H1 (cell line): ENCODE data around the gene SARNP. TPM values are rescaled to one million over a fixed set of nuclear protein-coding genes. Genes with fewer than 3 reads are reported as not detected.

Experiments
- BRCA1 ChIP-seq: IDR thresholded peaks from 2 replicates; pipeline ENCODE4 v1.6.1; 2012; ENCODE audit warnings: low read depth, low read length, improper control_type of control experiment
- CBX8 ChIP-seq: fragments of 300-800, 300-1000 bp; sonication (generic); IDR thresholded peaks from 2 replicates; pipeline ENCODE4 v1.7.1; 2016; ENCODE audit warnings: low read depth, low read length, borderline replicate concordance
- CHD7 ChIP-seq: fragments of 300-600 bp; sonication (generic); IDR thresholded peaks from 2 replicates; pipeline ENCODE4 v1.7.1; 2012; ENCODE audit warnings: low read length, moderate library complexity, mild to moderate bottlenecking, inconsistent platforms; ENCODE audit not compliant: insufficient replicate concordance
- EZH2 ChIP-seq: fragments of 200-600 bp; sonication (generic); IDR thresholded peaks from 2 replicates; pipeline ENCODE4 v1.7.1; 2012; ENCODE audit warnings: low read depth, mild to moderate bottlenecking, moderate library complexity, low read length, inconsistent platforms; ENCODE audit not compliant: severe bottlenecking
- HDAC2 ChIP-seq, 2 experiments: fragments of 300-600 bp in 1 of 2; sonication (generic) in 1 of 2; IDR thresholded peaks; 2 replicates each; pipeline ENCODE4 v1.6.1; 2011 to 2012; ENCODE audit warnings: low read depth in 2 of 2, low read length in 2 of 2, mild to moderate bottlenecking in 2 of 2, moderate library complexity in 2 of 2, borderline replicate concordance in 1 of 2, inconsistent platforms in 1 of 2
- POLR2A ChIP-seq, 2 experiments: IDR thresholded peaks; 1 replicate in 1 of 2; 2 replicates in 1 of 2; pipeline ENCODE4 v1.6.1; 2011; ENCODE audit warnings: low read depth in 2 of 2, low read length in 2 of 2, mild to moderate bottlenecking in 2 of 2; ENCODE audit errors: control extremely low read depth in 1 of 2
- SP2 ChIP-seq: IDR thresholded peaks from 2 replicates; pipeline ENCODE4 v1.6.1; 2012; ENCODE audit warnings: mild to moderate bottlenecking, low read length, inconsistent platforms
- SRF ChIP-seq: IDR thresholded peaks from 2 replicates; pipeline ENCODE4 v1.6.1; 2011; ENCODE audit warnings: mild to moderate bottlenecking, low read depth, low read length, moderate library complexity
- TAF1 ChIP-seq: IDR thresholded peaks from 2 replicates; pipeline ENCODE4 v1.6.1; 2011; ENCODE audit warnings: mild to moderate bottlenecking, low read depth, low read length
- TBP ChIP-seq: IDR thresholded peaks from 2 replicates; pipeline ENCODE4 v1.6.1; 2011; ENCODE audit warnings: low read depth, low read length, improper control_type of control experiment
- YY1 ChIP-seq: IDR thresholded peaks from 2 replicates; pipeline ENCODE4 v1.6.1; 2011; ENCODE audit warnings: low read depth, mild to moderate bottlenecking, low read length
- polyA plus RNA-seq, 7 experiments: library from polyadenylated mRNA; depleted of rRNA in 3 of 7; stranded (reverse) in 5 of 7; unstranded in 2 of 7; fragments of >200 nt in 5 of 7; fragments of 200-250 nt in 2 of 7; gene quantifications; 1 replicate in 5 of 7; 2 replicates in 1 of 7; 4 replicates in 1 of 7; pipeline versions ENCODE4 v1.2.1 to v1.2.3, GENCODE V29; 2011 to 2013; ENCODE audit warnings: missing spikeins in 2 of 7, mixed read lengths in 2 of 7
- total RNA-seq: library from RNA; stranded (reverse); fragmentation: NEBNext Ultra II Directional; extraction: Animal tissue kit (Norgen Biotek cat#: 25700); gene quantifications from 2 replicates; pipeline ENCODE4 v1.2.1, GENCODE V29; 2021

The SARNP gene
- total and polyA plus RNA-seq, 2 of the 8 experiments (the other 6 are each of a cell fraction or from before 2014, with no cell fraction given), result 114 to 226 TPM

GRCh38 chr12:55817345-55818139 is at the start of gene SARNP, which contains the start of gene ORMDL2 (continued):
- no peak for TF ChIP-seq CHD7
- no peak for TF ChIP-seq BRCA1
- no peak for TF ChIP-seq SRF
- no peak; a peak in 1 of 4 replicates for TF ChIP-seq HDAC2 (IDR thresholded peaks at IDR 0.05; ENCODE audit: borderline replicate concordance in 1 of 2, low read depth in 2 of 2, low read length in 2 of 2)
- TF ChIP-seq CBX8, result no peak
- peak; percentile 96 for TF ChIP-seq YY1
- no peak for TF ChIP-seq EZH2
- peak; percentile 93 for TF ChIP-seq TBP
- TF ChIP-seq SP2, result peak; percentile 93
- peak; percentile 62 to 93 for TF ChIP-seq POLR2A (IDR thresholded peaks at IDR 0.05; ENCODE audit: control extremely low read depth in 1 of 2, low read depth in 2 of 2, low read length in 2 of 2)
- peak; percentile 97 for TF ChIP-seq TAF1
